ENCODE measurements around the gene KLHL30.

Gene KLHL30

GRCh38 chr2:238174291-238174690 is 35.8 kb downstream of the KLHL30 start:
- no peak for DNase-seq (ENCODE audit: low spot score)
- in situ Hi-C loops (cut with MboI; ENCODE audit: low sequenced_read_pairs, unreplicated experiment), result no loop called here
- TF ChIP-seq CTCF (IDR thresholded peaks at IDR 0.05; ENCODE audit: borderline replicate concordance, control extremely low read depth, extremely low read depth, insufficient read depth, missing control alignments), result no peak

GRCh38 chr2:238174701-238175100 is 36.2 kb downstream of the KLHL30 start:
- no peak for TF ChIP-seq CTCF (IDR thresholded peaks at IDR 0.05; ENCODE audit: borderline replicate concordance, control extremely low read depth, extremely low read depth, insufficient read depth, missing control alignments)
- no peak for DNase-seq (ENCODE audit: low spot score)
- in situ Hi-C loops (cut with MboI; ENCODE audit: low sequenced_read_pairs, unreplicated experiment), result no loop called here

- in situ Hi-C loops (cut with MboI; ENCODE audit: low sequenced_read_pairs, unreplicated experiment), result no loop called here
- DNase-seq (ENCODE audit: low spot score), result no peak
Observed at GRCh38 chr2:238176613-238177012, 38.1 kb downstream of the KLHL30 start.

GRCh38 chr2:238180554-238180953 is 42.1 kb downstream of the KLHL30 start:
- in situ Hi-C loops (cut with MboI; ENCODE audit: low sequenced_read_pairs, unreplicated experiment), result no loop called here
- no peak for TF ChIP-seq CTCF (IDR thresholded peaks at IDR 0.05; ENCODE audit: borderline replicate concordance, control extremely low read depth, extremely low read depth, insufficient read depth, missing control alignments)
- no peak for DNase-seq (ENCODE audit: low spot score)

More at GRCh38 chr2:238176613-238177012, 38.1 kb downstream of the KLHL30 start:
- TF ChIP-seq CTCF (IDR thresholded peaks at IDR 0.05; ENCODE audit: borderline replicate concordance, control extremely low read depth, extremely low read depth, insufficient read depth, missing control alignments), result no peak

- DNase-seq (ENCODE audit: low spot score), result no peak
- in situ Hi-C loops (cut with MboI; ENCODE audit: low sequenced_read_pairs, unreplicated experiment), result no loop called here
- no peak for TF ChIP-seq CTCF (IDR thresholded peaks at IDR 0.05; ENCODE audit: borderline replicate concordance, control extremely low read depth, extremely low read depth, insufficient read depth, missing control alignments)
Observed at GRCh38 chr2:238182362-238182761, 43.9 kb downstream of the KLHL30 start.

GRCh38 chr2:238183821-238184220 is 45.4 kb downstream of the KLHL30 start:
- DNase-seq (ENCODE audit: low spot score), result no peak
- TF ChIP-seq CTCF (IDR thresholded peaks at IDR 0.05; ENCODE audit: borderline replicate concordance, control extremely low read depth, extremely low read depth, insufficient read depth, missing control alignments), result no peak
- in situ Hi-C loops (cut with MboI; ENCODE audit: low sequenced_read_pairs, unreplicated experiment), result no loop called here
